Transverse colon (tissue), 4 donors: Measurements from ENCODE around the gene GTF2F2. TPM values are rescaled to one million over a fixed set of nuclear protein-coding genes. Genes with fewer than 3 reads are reported as not detected.

ENCODE experiments used
- DNase-seq: peaks from one replicate; pipeline ENCODE4 v3.0.0-alpha.2; 2019
- H3K27ac ChIP-seq, 4 donors: fragments of 200-600 bp; sonication (generic); 2 replicates each; pipeline ENCODE4 v1.5.1; 2016 to 2018; ENCODE audit warnings: inconsistent platforms in 4 of 4
- H3K27me3 ChIP-seq: fragments of 200-600 bp; sonication (generic); 2 replicates; pipeline ENCODE4 v1.5.1; 2017; ENCODE audit warnings: inconsistent platforms
- H3K36me3 ChIP-seq, 4 donors: fragments of 200-600 bp; sonication (generic); 2 replicates each; pipeline ENCODE4 v1.5.1; 2017 to 2019; ENCODE audit warnings: inconsistent platforms in 4 of 4
- H3K4me1 ChIP-seq, 4 donors: fragments of 200-600 bp; sonication (generic); 2 replicates each; pipeline ENCODE4 v1.5.1; 2017 to 2020; ENCODE audit warnings: inconsistent platforms in 4 of 4
- H3K4me3 ChIP-seq, 4 donors: fragments of 200-600 bp; sonication (generic); 1 replicate in 1 of 4; 2 replicates in 3 of 4; pipeline versions ENCODE4 v1.5.1 to v1.6.1; 2017 to 2019; ENCODE audit warnings: inconsistent platforms in 4 of 4
- H3K9me3 ChIP-seq, 2 donors: fragments of 200-600 bp; sonication (generic); 2 replicates each; pipeline ENCODE4 v1.5.1; 2017 to 2019; ENCODE audit warnings: inconsistent platforms in 2 of 2
- CTCF ChIP-seq, 5 experiments: fragments of 200-600 bp in 3 of 5; fragments of 450-650 bp in 2 of 5; sonication (generic) in 3 of 5; IDR thresholded peaks; 1 replicate in 2 of 5; 2 replicates in 3 of 5; pipeline ENCODE4 v1.5.1; 2016 to 2017; ENCODE audit warnings: antibody characterized with exemption in 5 of 5, inconsistent platforms in 3 of 5, mild to moderate bottlenecking in 2 of 5, moderate library complexity in 1 of 5
- EP300 ChIP-seq: sonication (generic); formaldehyde crosslinking; IDR thresholded peaks from one replicate; pipeline ENCODE4 v1.6.1; 2017; ENCODE audit warnings: antibody characterized with exemption, low read depth
- POLR2A ChIP-seq: fragments of 450-650 bp; IDR thresholded peaks from one replicate; pipeline ENCODE4 v1.6.1; 2016; ENCODE audit warnings: antibody characterized with exemption, mild to moderate bottlenecking, moderate library complexity
- POLR2AphosphoS5 ChIP-seq, 3 donors: sonication (generic); formaldehyde crosslinking; IDR thresholded peaks; one replicate each; pipeline ENCODE4 v1.6.1; 2016; ENCODE audit warnings: antibody characterized with exemption in 3 of 3
- WGBS, 2 donors: methylation state at CpG; one replicate each; pipeline ENCODE4 v1.1.5; 2018; ENCODE audit warnings: low coverage in 1 of 2; 5-methylcytosine and 5-hydroxymethylcytosine counted together
- in situ Hi-C, 4 donors: fragments of 200-750 bp; cut with MboI; loops; one replicate each; pipeline versions ENCODE4 v1.15.0 to v1.15.1; 2017; ENCODE audit warnings: low sequenced_read_pairs in 3 of 4, low pct_ligation_motif_present in 1 of 4, low pct_unique_long_range_greater_than_20kb in 1 of 4
- intact Hi-C: fragments of 100-400 bp; cut with DNase I; formaldehyde crosslinking; loops from one replicate; pipeline ENCODE4 v1.15.1; 2023; ENCODE audit warnings: low total_unique reads
- total RNA-seq, 4 donors: library from RNA; depleted of rRNA; stranded (reverse); fragments of >200 nt; gene quantifications; one replicate each; pipeline ENCODE4 v1.1.0, GENCODE V29; 2016

GTF2F2 gene
- total RNA-seq, 4 donors from 2014 or later, result 6.8 to 23.8 (median 13.5) TPM

DNA sequence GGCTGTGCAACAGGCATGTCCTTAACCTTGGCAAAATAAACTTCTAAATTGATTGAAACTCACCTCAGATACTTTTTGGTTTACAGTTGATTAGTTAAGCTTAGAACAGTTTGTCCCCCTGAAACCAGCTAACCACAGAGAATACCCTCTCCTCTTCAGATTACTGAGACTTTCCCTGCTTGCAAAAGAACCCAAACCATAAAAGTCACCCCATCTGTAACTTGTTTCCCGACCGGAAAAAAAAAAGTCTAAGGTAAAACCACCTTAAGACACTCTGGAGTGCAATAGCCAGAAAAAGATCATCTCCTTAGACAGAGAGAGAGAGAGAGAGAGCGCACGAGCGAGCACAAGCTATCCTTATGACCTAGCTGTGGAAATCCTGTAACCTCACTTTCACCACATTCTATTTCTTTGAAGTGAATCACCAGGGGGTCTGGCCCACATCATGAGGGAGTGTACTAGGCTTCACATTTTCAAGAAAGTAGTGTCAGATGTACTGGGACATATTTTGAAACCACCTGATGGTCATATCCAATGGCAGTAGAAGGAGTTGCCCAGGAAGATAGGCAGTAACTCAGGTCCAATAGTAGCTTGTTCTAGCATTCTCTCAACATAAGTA lies 11.1 kb upstream of the GTF2F2 start:
- intact Hi-C loops, result no loop called here
- Histone ChIP-seq H3K4me3 (no peak overlapping the region), H3K9me3 (no peaks in the 10 kb centered on the region), H3K27me3 (no peaks in the 10 kb centered on the region), H3K4me1 (no peaks in the 10 kb centered on the region), H3K27ac (no peak overlapping the region), H3K36me3 (no peaks in the 10 kb centered on the region)
- DNase-seq, result no peak
- 48 to 80% methylated on average over 4 to 5 of the region's 5 CpGs for WGBS, 2 donors
- in situ Hi-C loops, result no loop called here
- no peak for TF ChIP-seq EP300
- no peak for TF ChIP-seq CTCF (IDR thresholded peaks at IDR 0.05)
- TF ChIP-seq POLR2A, result no peak
- TF ChIP-seq POLR2AphosphoS5 (IDR thresholded peaks at IDR 0.05), result no peak

- no peak for TF ChIP-seq EP300
- TF ChIP-seq CTCF (IDR thresholded peaks at IDR 0.05), result no peak
- TF ChIP-seq POLR2A, result no peak
- no peak for TF ChIP-seq POLR2AphosphoS5 (IDR thresholded peaks at IDR 0.05)
- in situ Hi-C loops, result no loop called here
Observed at GRCh38 chr13:45113233-45114224, 6.8 kb upstream of the GTF2F2 start.

GRCh38 chr13:45119469-45119990 lies 780 bp upstream of the GTF2F2 start:
- Histone ChIP-seq H3K9me3 (no peaks in the 10 kb centered on the region), H3K27me3 (no peaks in the 10 kb centered on the region), H3K36me3 (no peaks in the 10 kb centered on the region), H3K4me1 (peaks cover 7 to 27% (median 16%) of the 10 kb centered on the region in 4 donors), H3K4me3 (peak overlapping the region; percentile 64 to 89 (median 77)), H3K27ac (peak overlapping the region; percentile 84 to 91 (median 88))
- 9 to 10% methylated on average over 5 to 7 of the region's 7 CpGs for WGBS, 2 donors
- TF ChIP-seq CTCF (IDR thresholded peaks at IDR 0.05) (no peak), POLR2A (no peak), EP300 (no peak), POLR2AphosphoS5 (IDR thresholded peaks at IDR 0.05) (no peak)
- peak; percentile 18 for DNase-seq
- intact Hi-C loops, result no loop called here
- in situ Hi-C loops, result no loop called here

More at GRCh38 chr13:45113233-45114224, 6.8 kb upstream of the GTF2F2 start:
- Histone ChIP-seq H3K27ac (no peak overlapping the region), H3K4me1 (no peaks in the 10 kb centered on the region), H3K4me3 (no peak overlapping the region), H3K27me3 (no peaks in the 10 kb centered on the region), H3K36me3 (no peaks in the 10 kb centered on the region), H3K9me3 (no peaks in the 10 kb centered on the region)
- WGBS, 2 donors, result 47 to 54% methylated on average over 4 of the region's 4 CpGs
- intact Hi-C loops, result no loop called here
- no peak for DNase-seq
